H9 (cell line): ENCODE measurements around the gene FABP7. TPM values are rescaled to one million over a fixed set of nuclear protein-coding genes. Genes with fewer than 3 reads are reported as not detected.

Experiments
- DNase-seq: peaks from one replicate; pipeline ENCODE4 v3.0.0-alpha.2; 2017
- H2AFZ ChIP-seq: one replicate; pipeline ENCODE4 v1.6.1; 2013; ENCODE audit warnings: mild to moderate bottlenecking, low read length, control low read depth, moderate library complexity
- H2AK5ac ChIP-seq: 2 replicates; pipeline ENCODE4 v1.6.1; 2013; ENCODE audit warnings: low read length, control low read depth, mixed read lengths; ENCODE audit not compliant: insufficient read length
- H2BK120ac ChIP-seq: one replicate; pipeline ENCODE4 v1.6.1; 2013; ENCODE audit warnings: low read depth, mild to moderate bottlenecking, low read length, control low read depth, inconsistent platforms; ENCODE audit not compliant: poor library complexity, severe bottlenecking
- H2BK12ac ChIP-seq: 2 replicates; pipeline ENCODE4 v1.6.1; 2013; ENCODE audit warnings: low read length, control low read depth, mixed read lengths, low read depth; ENCODE audit not compliant: insufficient read length
- H2BK15ac ChIP-seq: 2 replicates; pipeline ENCODE4 v1.6.1; 2013; ENCODE audit warnings: low read depth, low read length, control low read depth
- H2BK20ac ChIP-seq: one replicate; pipeline ENCODE4 v1.6.1; 2013; ENCODE audit warnings: low read depth, mild to moderate bottlenecking, low read length, control low read depth, inconsistent platforms; ENCODE audit not compliant: poor library complexity, severe bottlenecking
- H2BK5ac ChIP-seq: 2 replicates; pipeline ENCODE4 v1.6.1; 2013; ENCODE audit warnings: low read length, control low read depth, mixed read lengths; ENCODE audit not compliant: insufficient read length
- H3K14ac ChIP-seq: 2 replicates; pipeline ENCODE4 v1.6.1; 2013; ENCODE audit warnings: low read length, control low read depth; ENCODE audit not compliant: insufficient read depth
- H3K18ac ChIP-seq: 2 replicates; pipeline ENCODE4 v1.6.1; 2013; ENCODE audit warnings: low read depth, mild to moderate bottlenecking, mixed read lengths, low read length, control low read depth; ENCODE audit not compliant: insufficient read length
- H3K23ac ChIP-seq: 2 replicates; pipeline ENCODE4 v1.6.1; 2013; ENCODE audit warnings: low read length, control low read depth, mixed read lengths, low read depth; ENCODE audit not compliant: insufficient read length
- H3K23me2 ChIP-seq: 2 replicates; pipeline ENCODE4 v1.6.1; 2013; ENCODE audit warnings: low read depth, mild to moderate bottlenecking, mixed read lengths, low read length, control low read depth; ENCODE audit not compliant: insufficient read length, poor library complexity, severe bottlenecking
- H3K27ac ChIP-seq: 2 replicates; pipeline ENCODE4 v1.5.1; 2013; ENCODE audit warnings: low read length, control low read depth, mixed read lengths, low read depth; ENCODE audit not compliant: insufficient read length
- H3K27me3 ChIP-seq: 2 replicates; pipeline ENCODE4 v1.6.1; 2013; ENCODE audit warnings: low read length, control low read depth, inconsistent platforms; ENCODE audit not compliant: insufficient read depth
- H3K4ac ChIP-seq: 2 replicates; pipeline ENCODE4 v1.6.1; 2013; ENCODE audit warnings: low read depth, mild to moderate bottlenecking, control low read depth, inconsistent platforms, low read length, moderate library complexity
- H3K4me1 ChIP-seq: 2 replicates; pipeline ENCODE4 v1.6.1; 2013; ENCODE audit warnings: low read length, control low read depth, inconsistent platforms; ENCODE audit not compliant: insufficient read depth
- H3K4me2 ChIP-seq: 2 replicates; pipeline ENCODE4 v1.6.1; 2013; ENCODE audit warnings: low read length, control low read depth, mixed read lengths; ENCODE audit not compliant: insufficient read length, insufficient read depth
- H3K56ac ChIP-seq: 2 replicates; pipeline ENCODE4 v1.6.1; 2013; ENCODE audit warnings: low read depth, mild to moderate bottlenecking, mixed read lengths, low read length, control low read depth; ENCODE audit not compliant: insufficient read length
- H3K79me1 ChIP-seq: 2 replicates; pipeline ENCODE4 v1.6.1; 2013; ENCODE audit warnings: low read depth, mild to moderate bottlenecking, moderate library complexity, low read length, control low read depth, inconsistent platforms; ENCODE audit not compliant: insufficient read depth, poor library complexity, severe bottlenecking
- H3K79me2 ChIP-seq: 2 replicates; pipeline ENCODE4 v1.6.1; 2013; ENCODE audit warnings: low read length, control low read depth, inconsistent platforms; ENCODE audit not compliant: insufficient read depth
- H3K9ac ChIP-seq: 2 replicates; pipeline ENCODE4 v1.6.1; 2013; ENCODE audit warnings: low read length, control low read depth, mixed read lengths; ENCODE audit not compliant: insufficient read length; ENCODE audit errors: extremely low read depth
- H3K9me3 ChIP-seq: one replicate; pipeline ENCODE4 v1.6.1; 2013; ENCODE audit warnings: low read depth, low read length, inconsistent platforms; ENCODE audit not compliant: control insufficient read depth
- H3T11ph ChIP-seq: one replicate; pipeline ENCODE4 v1.6.1; 2013; ENCODE audit warnings: mild to moderate bottlenecking, low read length, control low read depth, inconsistent platforms
- H4K20me1 ChIP-seq: one replicate; pipeline ENCODE4 v1.6.1; 2013; ENCODE audit not compliant: control insufficient read depth, insufficient read length, insufficient read depth
- H4K5ac ChIP-seq: 2 replicates; pipeline ENCODE4 v1.6.1; 2013; ENCODE audit warnings: low read depth, mild to moderate bottlenecking, mixed read lengths, low read length, control low read depth; ENCODE audit not compliant: insufficient read length
- H4K8ac ChIP-seq: replicated peaks from 2 replicates; pipeline ENCODE4 v1.6.1; 2013; ENCODE audit warnings: low read length, control low read depth, mixed read lengths, low read depth; ENCODE audit not compliant: insufficient read length
- H4K91ac ChIP-seq: 2 replicates; pipeline ENCODE4 v1.6.1; 2013; ENCODE audit warnings: low read depth, mild to moderate bottlenecking, moderate library complexity, mixed read lengths, low read length, control low read depth; ENCODE audit not compliant: insufficient read length
- H3K27ac Mint-ChIP-seq, 3 experiments: 2 replicates in 2 of 3; 3 replicates in 1 of 3; pipeline ENCODE4 v1.8.0; 2020 to 2021; ENCODE audit warnings: mixed read lengths in 3 of 3, mild to moderate bottlenecking in 1 of 3, moderate library complexity in 1 of 3
- H3K27me3 Mint-ChIP-seq: 2 replicates; pipeline ENCODE4 v1.8.0; 2021; ENCODE audit warnings: low read depth, mild to moderate bottlenecking, moderate library complexity, mixed read lengths
- H3K36me3 Mint-ChIP-seq, 3 experiments: 2 replicates in 2 of 3; 3 replicates in 1 of 3; pipeline ENCODE4 v1.8.0; 2020 to 2021; ENCODE audit warnings: low read depth in 3 of 3, mixed read lengths in 3 of 3; ENCODE audit not compliant: insufficient read depth in 1 of 3
- H3K4me1 Mint-ChIP-seq, 2 experiments: 2 replicates each; pipeline ENCODE4 v1.8.0; 2020; ENCODE audit warnings: mixed read lengths in 2 of 2
- H3K4me3 Mint-ChIP-seq, 2 experiments: 2 replicates in 1 of 2; 3 replicates in 1 of 2; pipeline ENCODE4 v1.8.0; 2020 to 2021; ENCODE audit warnings: mild to moderate bottlenecking in 2 of 2, mixed read lengths in 2 of 2, moderate library complexity in 1 of 2
- H3K9me3 Mint-ChIP-seq, 2 experiments: 2 replicates in 1 of 2; 3 replicates in 1 of 2; pipeline ENCODE4 v1.8.0; 2020; ENCODE audit warnings: mild to moderate bottlenecking in 2 of 2, mixed read lengths in 2 of 2, moderate library complexity in 1 of 2
- WGBS: extraction: QIAGEN DNeasy Blood & Tissue Kit; methylation state at CpG from one replicate; pipeline ENCODE4 v1.1.7; 2013; ENCODE audit warnings: missing lambda C conversion rate, low lambda C conversion rate, mixed read lengths; ENCODE audit not compliant: insufficient read length; ENCODE audit errors: extremely low coverage; 5-methylcytosine and 5-hydroxymethylcytosine counted together
- total RNA-seq: library from RNA; stranded (reverse); gene quantifications from 2 replicates; pipeline ENCODE4 v1.2.1, GENCODE V29; 2021
- TF ChIP-seq, protein P1 (sequence below): fragments of 200-600 bp; sonication (generic); conservative IDR thresholded peaks from 3 replicates; pipeline ENCODE4 v1.8.0; 2021; ENCODE audit warnings: antibody characterized with exemption, mild to moderate bottlenecking

FABP7 gene
- total RNA-seq, 1 experiment from 2014 or later = 3.9 TPM

DNA sequence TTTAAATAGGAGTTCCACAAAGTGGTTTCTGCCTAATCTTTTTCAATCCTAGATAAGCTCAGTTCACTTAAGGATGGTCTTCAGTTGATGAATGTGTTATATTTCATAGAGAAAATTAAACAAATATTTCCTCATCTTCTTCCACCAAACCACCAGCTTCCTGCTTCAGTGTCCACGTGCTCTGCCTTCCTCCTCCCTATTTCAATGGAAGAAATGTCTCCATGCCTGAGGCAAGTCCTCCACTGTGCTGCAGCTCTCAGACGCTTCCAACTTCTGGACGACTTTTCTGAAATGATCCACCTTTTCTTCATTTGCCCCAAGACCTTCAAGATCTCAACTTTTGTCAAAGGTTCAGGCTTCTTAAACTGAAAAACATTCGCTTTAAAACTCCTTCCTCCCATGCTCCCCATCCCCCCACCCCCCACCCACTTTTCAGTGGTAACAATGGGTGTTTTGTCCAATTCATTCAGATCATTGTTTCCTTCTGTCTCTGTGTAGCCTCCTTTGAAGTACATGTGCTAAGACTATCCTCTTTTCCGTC, 25.3 kb upstream of the FABP7 start:
- H4K91ac ChIP-seq = no peak overlapping the region
- WGBS = no CpG with 5 or more reads among the region's 5 CpGs

More for the DNA sequence above, 25.3 kb upstream of the FABP7 start:
- peaks cover 4% of the 10 kb centered on the region; the same call in 1 of the 2 replicates for H3K4me1 ChIP-seq
- no peak overlapping the region for H2BK5ac ChIP-seq
- peaks cover 3 to 6% of the 10 kb centered on the region in 2 experiments for H3K9me3 Mint-ChIP-seq
- no peak overlapping the region for H2BK12ac ChIP-seq
- H2AFZ ChIP-seq = no peak overlapping the region
- H3K27me3 Mint-ChIP-seq = peaks cover 13% of the 10 kb centered on the region
- H3K4me1 Mint-ChIP-seq = peaks cover 29 to 38% of the 10 kb centered on the region in 2 experiments
- no peak overlapping the region for H3K56ac ChIP-seq
- no peak overlapping the region for H3K4me2 ChIP-seq
- no peak for DNase-seq
- no peak overlapping the region for H3K9ac ChIP-seq
- H4K8ac ChIP-seq = no peak overlapping the region
- TF ChIP-seq, protein P1, sequence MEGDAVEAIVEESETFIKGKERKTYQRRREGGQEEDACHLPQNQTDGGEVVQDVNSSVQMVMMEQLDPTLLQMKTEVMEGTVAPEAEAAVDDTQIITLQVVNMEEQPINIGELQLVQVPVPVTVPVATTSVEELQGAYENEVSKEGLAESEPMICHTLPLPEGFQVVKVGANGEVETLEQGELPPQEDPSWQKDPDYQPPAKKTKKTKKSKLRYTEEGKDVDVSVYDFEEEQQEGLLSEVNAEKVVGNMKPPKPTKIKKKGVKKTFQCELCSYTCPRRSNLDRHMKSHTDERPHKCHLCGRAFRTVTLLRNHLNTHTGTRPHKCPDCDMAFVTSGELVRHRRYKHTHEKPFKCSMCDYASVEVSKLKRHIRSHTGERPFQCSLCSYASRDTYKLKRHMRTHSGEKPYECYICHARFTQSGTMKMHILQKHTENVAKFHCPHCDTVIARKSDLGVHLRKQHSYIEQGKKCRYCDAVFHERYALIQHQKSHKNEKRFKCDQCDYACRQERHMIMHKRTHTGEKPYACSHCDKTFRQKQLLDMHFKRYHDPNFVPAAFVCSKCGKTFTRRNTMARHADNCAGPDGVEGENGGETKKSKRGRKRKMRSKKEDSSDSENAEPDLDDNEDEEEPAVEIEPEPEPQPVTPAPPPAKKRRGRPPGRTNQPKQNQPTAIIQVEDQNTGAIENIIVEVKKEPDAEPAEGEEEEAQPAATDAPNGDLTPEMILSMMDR = no peak
- H3K27me3 ChIP-seq = peaks cover 3% of the 10 kb centered on the region; the same call in 1 of the 2 replicates
- H3K27ac ChIP-seq = no peak overlapping the region
- no peaks in the 10 kb centered on the region for H3K79me2 ChIP-seq
- no peak overlapping the region for H3K23ac ChIP-seq
- H3K79me1 ChIP-seq = no peaks in the 10 kb centered on the region
- H4K5ac ChIP-seq = no peak overlapping the region
- no peak overlapping the region for H3T11ph ChIP-seq
- H2AK5ac ChIP-seq = no peak overlapping the region
- no peaks in the 10 kb centered on the region for H3K23me2 ChIP-seq
- no peak overlapping the region for H2BK15ac ChIP-seq
- H2BK120ac ChIP-seq = no peak overlapping the region
- no peak overlapping the region for H3K4me3 Mint-ChIP-seq
- no peak overlapping the region for H3K14ac ChIP-seq
- peaks cover 0 to 6% (median 3%) of the 10 kb centered on the region in 3 experiments; a peak in 3 of 7 replicates for H3K36me3 Mint-ChIP-seq
- no peaks in the 10 kb centered on the region for H4K20me1 ChIP-seq
- no peaks in the 10 kb centered on the region for H3K9me3 ChIP-seq
- H3K27ac Mint-ChIP-seq = no peak overlapping the region
- H2BK20ac ChIP-seq = no peak overlapping the region
- H3K18ac ChIP-seq = no peak overlapping the region
- no peak overlapping the region for H3K4ac ChIP-seq
